ENCODE measurements around the gene ATP6V1B1.

The ATP6V1B1 gene

GRCh38 chr2:70926042-70926441 is 9.7 kb upstream of the ATP6V1B1 start:
- Histone ChIP-seq H3K4me1 (ENCODE audit: control insufficient read depth, insufficient read depth, low read length) (peaks cover 13% of the 10 kb centered on the region), H3K27ac (ENCODE audit: insufficient read depth, low read depth, low read length, poor library complexity, severe bottlenecking) (no peak overlapping the region), H3K9me3 (ENCODE audit: control insufficient read depth, low read length) (no peaks in the 10 kb centered on the region), H3K27me3 (ENCODE audit: control insufficient read depth, insufficient read depth, low read length, poor library complexity, severe bottlenecking) (no peaks in the 10 kb centered on the region), H3K36me3 (ENCODE audit: control insufficient read depth, insufficient read depth, low read length) (no peaks in the 10 kb centered on the region), H3K4me3 (ENCODE audit: insufficient read depth, low read depth, low read length) (no peak overlapping the region)
- WGBS, 2 experiments: 89 to 93% methylated on average over 2 of the region's 2 CpGs

GRCh38 chr2:70927138-70927537 is 8.6 kb upstream of the ATP6V1B1 start:
- no peaks in the 10 kb centered on the region for H3K36me3 ChIP-seq (ENCODE audit: control insufficient read depth, insufficient read depth, low read length)
- no peaks in the 10 kb centered on the region for H3K9me3 ChIP-seq (ENCODE audit: control insufficient read depth, low read length)
- H3K27ac ChIP-seq (ENCODE audit: insufficient read depth, low read depth, low read length, poor library complexity, severe bottlenecking): no peak overlapping the region
- H3K4me3 ChIP-seq (ENCODE audit: insufficient read depth, low read depth, low read length): no peak overlapping the region
- no peaks in the 10 kb centered on the region for H3K27me3 ChIP-seq (ENCODE audit: control insufficient read depth, insufficient read depth, low read length, poor library complexity, severe bottlenecking)
- WGBS, 2 experiments: 88 to 91% methylated on average over 3 of the region's 3 CpGs
- H3K4me1 ChIP-seq (ENCODE audit: control insufficient read depth, insufficient read depth, low read length): peaks cover 9% of the 10 kb centered on the region

- no peaks in the 10 kb centered on the region for H3K27me3 ChIP-seq (ENCODE audit: control insufficient read depth, insufficient read depth, low read length, poor library complexity, severe bottlenecking)
- H3K27ac ChIP-seq (ENCODE audit: insufficient read depth, low read depth, low read length, poor library complexity, severe bottlenecking): no peak overlapping the region
- no peak overlapping the region for H3K4me3 ChIP-seq (ENCODE audit: insufficient read depth, low read depth, low read length)
- 88 to 92% methylated on average over 9 of the region's 9 CpGs for WGBS, 2 experiments
- peaks cover 4% of the 10 kb centered on the region for H3K4me1 ChIP-seq (ENCODE audit: control insufficient read depth, insufficient read depth, low read length)
- no peaks in the 10 kb centered on the region for H3K9me3 ChIP-seq (ENCODE audit: control insufficient read depth, low read length)
- H3K36me3 ChIP-seq (ENCODE audit: control insufficient read depth, insufficient read depth, low read length): no peaks in the 10 kb centered on the region
Observed at GRCh38 chr2:70927641-70928040, 8.1 kb upstream of the ATP6V1B1 start.

- Histone ChIP-seq H3K4me1 (ENCODE audit: control insufficient read depth, insufficient read depth, low read length) (no peaks in the 10 kb centered on the region), H3K27me3 (ENCODE audit: control insufficient read depth, insufficient read depth, low read length, poor library complexity, severe bottlenecking) (no peaks in the 10 kb centered on the region), H3K36me3 (ENCODE audit: control insufficient read depth, insufficient read depth, low read length) (no peaks in the 10 kb centered on the region), H3K27ac (ENCODE audit: insufficient read depth, low read depth, low read length, poor library complexity, severe bottlenecking) (no peak overlapping the region), H3K9me3 (ENCODE audit: control insufficient read depth, low read length) (no peaks in the 10 kb centered on the region), H3K4me3 (ENCODE audit: insufficient read depth, low read depth, low read length) (no peak overlapping the region)
- 91 to 94% methylated on average over 4 to 5 of the region's 5 CpGs for WGBS, 2 experiments
Observed at GRCh38 chr2:70928366-70928765, 7.3 kb upstream of the ATP6V1B1 start.

GRCh38 chr2:70930371-70931329 is 5.0 kb upstream of the ATP6V1B1 start:
- H3K4me3 ChIP-seq (ENCODE audit: insufficient read depth, low read depth, low read length): no peak overlapping the region
- H3K4me1 ChIP-seq (ENCODE audit: control insufficient read depth, insufficient read depth, low read length): peaks cover 6% of the 10 kb centered on the region
- 90 to 96% methylated on average over 4 of the region's 4 CpGs for WGBS, 2 experiments
- H3K27me3 ChIP-seq (ENCODE audit: control insufficient read depth, insufficient read depth, low read length, poor library complexity, severe bottlenecking): peaks cover 3% of the 10 kb centered on the region
- H3K36me3 ChIP-seq (ENCODE audit: control insufficient read depth, insufficient read depth, low read length): no peaks in the 10 kb centered on the region
- no peaks in the 10 kb centered on the region for H3K9me3 ChIP-seq (ENCODE audit: control insufficient read depth, low read length)
- H3K27ac ChIP-seq (ENCODE audit: insufficient read depth, low read depth, low read length, poor library complexity, severe bottlenecking): no peak overlapping the region

GRCh38 chr2:70931376-70932000 is 4.2 kb upstream of the ATP6V1B1 start:
- Histone ChIP-seq H3K27me3 (ENCODE audit: control insufficient read depth, insufficient read depth, low read length, poor library complexity, severe bottlenecking) (peaks cover 3% of the 10 kb centered on the region), H3K9me3 (ENCODE audit: control insufficient read depth, low read length) (no peaks in the 10 kb centered on the region)

GRCh38 chr2:70932631-70933230 is 3.0 kb upstream of the ATP6V1B1 start:
- peaks cover 3% of the 10 kb centered on the region for H3K27me3 ChIP-seq (ENCODE audit: control insufficient read depth, insufficient read depth, low read length, poor library complexity, severe bottlenecking)
- H3K4me1 ChIP-seq (ENCODE audit: control insufficient read depth, insufficient read depth, low read length): peaks cover 24% of the 10 kb centered on the region
- no peaks in the 10 kb centered on the region for H3K9me3 ChIP-seq (ENCODE audit: control insufficient read depth, low read length)
- H3K4me3 ChIP-seq (ENCODE audit: insufficient read depth, low read depth, low read length): no peak overlapping the region
- WGBS, 2 experiments: 90 to 91% methylated on average over 21 of the region's 21 CpGs
- H3K36me3 ChIP-seq (ENCODE audit: control insufficient read depth, insufficient read depth, low read length): no peaks in the 10 kb centered on the region
- H3K27ac ChIP-seq (ENCODE audit: insufficient read depth, low read depth, low read length, poor library complexity, severe bottlenecking): no peak overlapping the region

More at GRCh38 chr2:70931376-70932000, 4.2 kb upstream of the ATP6V1B1 start:
- Histone ChIP-seq H3K36me3 (ENCODE audit: control insufficient read depth, insufficient read depth, low read length) (no peaks in the 10 kb centered on the region), H3K4me1 (ENCODE audit: control insufficient read depth, insufficient read depth, low read length) (peaks cover 14% of the 10 kb centered on the region), H3K27ac (ENCODE audit: insufficient read depth, low read depth, low read length, poor library complexity, severe bottlenecking) (no peak overlapping the region), H3K4me3 (ENCODE audit: insufficient read depth, low read depth, low read length) (no peak overlapping the region)
- 74 to 77% methylated on average over 9 of the region's 9 CpGs for WGBS, 2 experiments

GRCh38 chr2:70934981-70935380 is 719 bp upstream of the ATP6V1B1 start:
- Histone ChIP-seq H3K27ac (ENCODE audit: insufficient read depth, low read depth, low read length, poor library complexity, severe bottlenecking) (no peak overlapping the region), H3K4me1 (ENCODE audit: control insufficient read depth, insufficient read depth, low read length) (peaks cover 47% of the 10 kb centered on the region), H3K9me3 (ENCODE audit: control insufficient read depth, low read length) (no peaks in the 10 kb centered on the region), H3K4me3 (ENCODE audit: insufficient read depth, low read depth, low read length) (no peak overlapping the region), H3K36me3 (ENCODE audit: control insufficient read depth, insufficient read depth, low read length) (no peaks in the 10 kb centered on the region), H3K27me3 (ENCODE audit: control insufficient read depth, insufficient read depth, low read length, poor library complexity, severe bottlenecking) (peaks cover 13% of the 10 kb centered on the region)
- 89 to 92% methylated on average over 1 of the region's 1 CpG for WGBS, 2 experiments

GRCh38 chr2:70936165-70936978 is 672 bp downstream of the ATP6V1B1 start:
- Histone ChIP-seq H3K9me3 (ENCODE audit: control insufficient read depth, low read length) (no peaks in the 10 kb centered on the region), H3K27me3 (ENCODE audit: control insufficient read depth, insufficient read depth, low read length, poor library complexity, severe bottlenecking) (peaks cover 19% of the 10 kb centered on the region), H3K36me3 (ENCODE audit: control insufficient read depth, insufficient read depth, low read length) (no peaks in the 10 kb centered on the region), H3K4me3 (ENCODE audit: insufficient read depth, low read depth, low read length) (no peak overlapping the region), H3K4me1 (ENCODE audit: control insufficient read depth, insufficient read depth, low read length) (peaks cover 57% of the 10 kb centered on the region), H3K27ac (ENCODE audit: insufficient read depth, low read depth, low read length, poor library complexity, severe bottlenecking) (no peak overlapping the region)
- 91% methylated on average over 10 of the region's 10 CpGs for WGBS, 2 experiments
